ENCODE measurements around the gene IL20RB. TPM values are rescaled to one million over a fixed set of nuclear protein-coding genes. Genes with fewer than 3 reads are reported as not detected.

IL20RB gene
- total and polyA plus RNA-seq, 2 of the 4 experiments (the other 2 are of a cell fraction): 0.72 to 0.97 TPM

DNA sequence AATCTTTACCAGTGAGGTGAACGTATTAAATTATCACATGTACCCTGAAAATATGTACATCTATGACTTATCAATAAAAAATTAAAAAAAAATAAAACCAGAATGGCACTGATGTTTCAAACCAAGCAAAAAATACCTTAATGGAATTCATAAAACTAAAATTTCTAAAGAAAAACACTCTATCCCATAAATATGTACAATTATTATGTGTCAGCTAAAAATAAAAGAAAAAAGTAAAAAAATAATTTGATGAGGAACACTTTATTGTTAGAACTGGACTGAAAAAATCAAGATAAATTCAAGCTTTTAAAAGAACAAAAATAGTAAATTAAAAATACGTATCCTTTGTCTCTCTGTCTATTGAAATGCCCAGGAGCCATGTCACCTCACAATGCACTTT, 63.1 kb downstream of the IL20RB start:
- intact Hi-C loops (cut with micrococcal nuclease) (no loop called here), dilution Hi-C loops (cut with HindIII; ENCODE audit: low sequenced_read_pairs, unreplicated experiment) (no loop called here), in situ Hi-C loops (cut with MboI; ENCODE audit: low sequenced_read_pairs) (loop anchor here (5.0 kb wide), 1 partner anchor 949 kb away; no protein-coding TSS in a partner anchor)
- Histone ChIP-seq H3K56ac (ENCODE audit: extremely low read depth, insufficient read depth, low read length) (no peak overlapping the region), H3K4ac (ENCODE audit: low read depth, low read length) (no peak overlapping the region), H4K91ac (ENCODE audit: insufficient read depth, low read depth, low read length) (no peak overlapping the region), H4K5ac (ENCODE audit: low read depth, low read length) (no peak overlapping the region), H2BK120ac (ENCODE audit: low read depth, low read length) (no peak overlapping the region), H3K23ac (ENCODE audit: low read depth, low read length) (no peak overlapping the region), H2AK9ac (replicated peaks; ENCODE audit: low read depth, low read length, poor library complexity) (no peak overlapping the region), H4K8ac (ENCODE audit: low read depth in 2 of 2, low read length in 2 of 2) (no peak overlapping the region), H3K9me1 (ENCODE audit: insufficient read depth, low read length) (no peaks in the 10 kb centered on the region), H3K18ac (ENCODE audit: low read depth, low read length) (no peak overlapping the region), H2AFZ (replicated peaks; ENCODE audit: low read length, poor library complexity) (no peak overlapping the region), H2BK5ac (ENCODE audit: low read depth, low read length, poor library complexity, severe bottlenecking) (no peak overlapping the region), H2BK15ac (ENCODE audit: low read depth, low read length) (no peak overlapping the region), H3K27ac (ENCODE audit: insufficient read depth, low read length) (no peak overlapping the region), H2AK5ac (ENCODE audit: low read depth, low read length) (no peak overlapping the region), H3K9me3 (ENCODE audit: control insufficient read depth, insufficient read depth, low read length) (no peaks in the 10 kb centered on the region), H3K79me1 (ENCODE audit: low read depth in 1 of 2, low read length in 2 of 2) (no peaks in the 10 kb centered on the region), H3K4me1 (ENCODE audit: control insufficient read depth, insufficient read depth, low read length) (peaks cover 2% of the 10 kb centered on the region; the same call in 1 of the 2 replicates), H3K14ac (replicated peaks; ENCODE audit: low read depth, low read length) (no peak overlapping the region), H3K9ac (ENCODE audit: low read depth, low read length) (no peak overlapping the region), H3K4me3 (ENCODE audit: insufficient read depth, low read depth, low read length) (no peak overlapping the region), H2BK20ac (ENCODE audit: low read depth, low read length) (no peak overlapping the region), H3K27me3 (ENCODE audit: control insufficient read depth, insufficient read depth, low read length) (peaks cover 5% of the 10 kb centered on the region; the same call in 1 of the 2 replicates), H3K36me3 (ENCODE audit: control insufficient read depth, insufficient read depth, low read length) (no peaks in the 10 kb centered on the region), H3K4me2 (ENCODE audit: low read depth, low read length) (no peak overlapping the region), H4K20me1 (ENCODE audit: insufficient read depth, low read length) (no peaks in the 10 kb centered on the region)
- no peak for TF ChIP-seq RCOR1 (IDR thresholded peaks at IDR 0.05; ENCODE audit: insufficient replicate concordance, low read length)
- no peak for TF ChIP-seq CHD1 (IDR thresholded peaks at IDR 0.05; ENCODE audit: low read depth, low read length)
- no peak for TF ChIP-seq FOS (IDR thresholded peaks at IDR 0.05; ENCODE audit: low read depth, low read length)
- TF ChIP-seq, protein P1, sequence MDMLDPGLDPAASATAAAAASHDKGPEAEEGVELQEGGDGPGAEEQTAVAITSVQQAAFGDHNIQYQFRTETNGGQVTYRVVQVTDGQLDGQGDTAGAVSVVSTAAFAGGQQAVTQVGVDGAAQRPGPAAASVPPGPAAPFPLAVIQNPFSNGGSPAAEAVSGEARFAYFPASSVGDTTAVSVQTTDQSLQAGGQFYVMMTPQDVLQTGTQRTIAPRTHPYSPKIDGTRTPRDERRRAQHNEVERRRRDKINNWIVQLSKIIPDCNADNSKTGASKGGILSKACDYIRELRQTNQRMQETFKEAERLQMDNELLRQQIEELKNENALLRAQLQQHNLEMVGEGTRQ (IDR thresholded peaks at IDR 0.05; ENCODE audit: low read depth, low read length): no peak
- CTCF ChIA-PET: interaction anchor here (1.0 kb wide), 1 partner anchor 12 kb away, joined by 3 read pairs; no protein-coding TSS in a partner anchor
- POLR2A ChIA-PET (ENCODE audit: unreplicated experiment): no interaction called here
- no CpG with 5 or more reads among the region's 2 CpGs for WGBS, 2 experiments (ENCODE audit: extremely low coverage in 2 of 2, insufficient read length in 1 of 2)
- ATAC-seq (ENCODE audit: low read depth): no peak
- DNase-seq: no peak
- BruUV-seq (replicated peaks): no TSS peak

Data from IMR-90 (cell line).